HG02588 (cell line): ENCODE measurements around the gene TPK1.

ENCODE experiments used
- ATAC-seq: cut with Tn5 transposase; IDR thresholded peaks from one replicate; pipeline ENCODE4 v1.9.1; 2021; ENCODE audit warnings: mild to moderate bottlenecking, moderate library complexity; ENCODE audit not compliant: unreplicated experiment

TPK1 gene

DNA sequence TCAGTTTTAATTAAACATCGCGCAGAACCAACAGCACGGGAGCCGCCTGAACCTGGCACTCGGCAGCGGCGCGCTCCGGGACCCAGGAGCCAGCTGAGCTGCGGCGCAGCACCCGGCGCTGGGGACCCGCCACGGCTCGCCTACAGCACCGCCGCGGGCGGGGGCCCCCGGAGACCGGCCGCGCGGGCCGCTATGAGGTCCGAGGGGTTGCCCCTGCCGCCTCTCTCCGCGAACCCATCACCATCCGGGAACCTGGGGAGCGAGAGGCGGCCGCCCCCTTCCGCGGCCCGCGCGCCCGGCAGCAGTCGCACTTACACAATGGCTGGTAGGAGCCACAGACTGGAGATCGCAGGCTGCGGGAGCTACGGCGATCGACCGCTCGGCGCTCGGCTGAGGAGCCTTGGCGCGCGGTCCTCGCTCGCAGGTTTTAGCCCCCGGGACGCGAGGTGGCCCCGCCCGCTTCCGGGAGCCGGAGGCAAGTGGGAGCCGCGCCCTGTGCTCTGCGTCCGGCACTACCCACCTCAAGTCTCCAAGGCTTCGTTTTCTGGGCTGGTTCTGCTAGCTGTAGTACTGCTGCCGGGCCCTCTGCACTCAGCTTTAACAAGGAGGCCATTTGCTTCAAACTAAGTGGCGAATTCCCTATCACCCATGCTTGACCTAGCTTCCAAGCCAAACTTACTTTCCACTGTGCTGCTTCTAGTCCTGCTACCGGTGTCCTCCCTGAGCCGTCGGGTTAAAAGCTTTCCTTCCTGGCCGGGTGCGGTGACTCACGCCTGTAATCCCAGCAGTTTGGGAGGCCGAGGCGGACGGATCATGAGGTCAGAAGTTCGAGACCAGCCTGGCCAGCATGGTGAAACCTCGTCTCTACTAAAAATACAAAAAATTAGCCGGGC is at the start of gene TPK1:
TPK1 (minus strand) TSS at position 402 of the 893 bp plus-strand sequence. CDS start 451 bp downstream, outside the sequence.
- ATAC-seq = peak; percentile 81

DNA sequence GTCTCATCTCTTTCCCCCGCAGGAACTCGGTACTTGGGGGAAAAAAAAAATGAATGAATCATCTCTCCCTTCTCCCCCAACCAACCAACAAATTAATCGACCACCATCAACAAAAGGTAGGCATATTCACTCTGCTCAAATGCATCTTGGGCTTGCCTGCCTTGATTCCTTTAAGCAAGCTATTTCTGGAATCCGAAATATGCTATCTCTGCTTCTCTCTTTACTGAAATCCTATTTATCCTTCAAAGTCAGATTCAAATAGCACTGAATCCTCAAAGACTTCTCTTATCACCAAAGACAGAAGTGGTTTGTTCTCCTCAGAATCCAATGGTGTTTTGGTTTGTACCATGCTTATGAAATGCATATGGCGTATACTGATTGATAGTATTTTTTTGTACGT is 49.6 kb upstream of the TPK1 start:
- ATAC-seq = no peak

DNA sequence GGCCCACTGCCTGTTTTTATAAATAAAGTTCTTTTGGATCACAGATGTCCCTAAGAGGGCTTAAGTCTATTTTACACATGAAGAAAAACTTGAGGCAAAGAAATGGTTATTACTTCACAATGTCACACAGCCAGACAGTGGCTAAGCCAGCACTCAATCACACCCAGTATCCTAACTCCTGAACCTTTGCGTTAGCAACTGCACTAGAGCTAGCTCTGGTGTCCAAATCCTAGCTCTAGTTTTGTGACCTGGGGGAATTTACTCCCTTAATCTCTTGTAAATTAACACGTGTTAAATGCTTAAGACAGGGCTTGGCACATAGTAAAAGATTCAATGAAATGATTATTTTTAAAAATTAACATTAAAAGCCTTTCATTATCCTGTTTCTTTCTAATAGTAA is 49.0 kb upstream of the TPK1 start:
- no peak for ATAC-seq

DNA sequence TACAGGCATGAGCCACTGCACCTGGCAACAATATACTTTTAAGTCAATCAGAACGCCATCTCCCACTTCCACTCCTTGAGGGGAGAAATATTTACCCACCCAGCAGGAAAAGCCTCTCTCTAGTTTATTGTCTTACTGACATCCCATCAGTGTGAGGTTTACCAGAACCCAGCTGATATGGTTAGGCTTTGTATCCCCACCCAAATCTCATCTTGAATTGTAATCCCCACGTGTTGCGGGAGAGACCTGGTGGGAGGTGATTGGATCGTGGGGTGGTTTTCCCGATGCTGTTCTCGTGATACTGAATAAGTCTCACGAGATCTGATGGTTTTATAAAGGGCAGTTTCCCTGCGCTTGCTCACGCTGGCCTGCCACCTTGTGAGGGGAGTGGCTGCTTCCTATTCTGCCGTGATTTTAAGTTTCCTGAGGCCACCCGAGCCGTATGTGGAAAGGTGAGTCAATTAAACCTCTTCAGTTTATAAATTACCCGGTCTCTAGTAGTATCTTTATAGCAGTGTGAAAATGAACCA is 37.5 kb upstream of the TPK1 start:
- no peak for ATAC-seq

DNA sequence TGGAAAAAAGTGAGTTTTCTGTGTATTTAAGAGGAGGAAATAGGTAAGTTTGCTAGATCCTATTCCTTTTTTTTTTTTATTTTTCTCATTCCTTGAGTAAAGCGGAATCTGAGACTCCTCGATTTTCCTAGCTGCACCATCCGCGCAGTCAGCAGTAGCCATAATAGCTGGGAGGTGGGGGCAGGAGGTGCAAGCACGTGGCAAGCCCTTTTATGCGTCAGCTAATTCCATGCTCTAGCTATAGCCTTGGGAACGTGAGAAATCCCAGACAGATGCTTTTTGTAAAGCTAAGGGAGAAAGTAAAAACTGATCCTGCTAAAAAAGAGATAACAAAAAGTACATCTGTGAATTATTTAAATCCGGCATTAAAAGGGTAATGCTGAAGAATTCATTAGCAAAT is 33.2 kb upstream of the TPK1 start:
- ATAC-seq = no peak

DNA sequence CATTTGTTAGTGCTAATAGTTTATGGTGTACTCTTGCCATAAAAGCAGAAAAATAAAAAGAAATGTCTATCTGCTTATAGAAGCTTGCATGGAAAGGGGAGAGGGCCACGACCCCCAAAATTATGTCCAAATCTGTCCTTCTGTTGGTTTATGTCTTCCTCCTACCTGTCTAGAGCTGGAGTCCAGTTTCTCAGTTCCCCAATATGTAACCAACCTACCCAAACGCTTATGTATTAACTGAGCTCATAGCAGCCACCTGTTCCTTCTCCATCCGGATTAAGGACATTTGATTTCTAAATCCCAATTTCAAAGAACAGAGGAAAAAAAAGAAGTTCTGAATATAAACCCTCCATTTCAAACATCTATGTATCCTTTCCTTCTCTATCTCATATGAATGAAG is 30.3 kb upstream of the TPK1 start:
- ATAC-seq = no peak

DNA sequence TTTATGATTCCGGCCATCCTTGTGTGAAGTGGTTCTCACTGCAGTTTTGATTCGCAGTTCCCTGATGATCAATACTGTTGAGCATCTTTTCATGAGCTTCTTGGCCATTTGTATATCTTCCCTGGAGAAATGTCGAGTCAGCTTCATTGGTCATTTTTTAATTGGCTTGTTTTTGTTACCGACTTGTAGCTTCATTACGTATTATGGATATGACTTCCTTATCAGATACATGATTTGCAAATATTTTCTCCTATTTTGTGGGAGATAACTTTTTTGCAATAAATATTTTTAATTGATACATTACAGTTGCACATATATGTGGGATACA is 27.4 kb upstream of the TPK1 start:
- no peak for ATAC-seq

DNA sequence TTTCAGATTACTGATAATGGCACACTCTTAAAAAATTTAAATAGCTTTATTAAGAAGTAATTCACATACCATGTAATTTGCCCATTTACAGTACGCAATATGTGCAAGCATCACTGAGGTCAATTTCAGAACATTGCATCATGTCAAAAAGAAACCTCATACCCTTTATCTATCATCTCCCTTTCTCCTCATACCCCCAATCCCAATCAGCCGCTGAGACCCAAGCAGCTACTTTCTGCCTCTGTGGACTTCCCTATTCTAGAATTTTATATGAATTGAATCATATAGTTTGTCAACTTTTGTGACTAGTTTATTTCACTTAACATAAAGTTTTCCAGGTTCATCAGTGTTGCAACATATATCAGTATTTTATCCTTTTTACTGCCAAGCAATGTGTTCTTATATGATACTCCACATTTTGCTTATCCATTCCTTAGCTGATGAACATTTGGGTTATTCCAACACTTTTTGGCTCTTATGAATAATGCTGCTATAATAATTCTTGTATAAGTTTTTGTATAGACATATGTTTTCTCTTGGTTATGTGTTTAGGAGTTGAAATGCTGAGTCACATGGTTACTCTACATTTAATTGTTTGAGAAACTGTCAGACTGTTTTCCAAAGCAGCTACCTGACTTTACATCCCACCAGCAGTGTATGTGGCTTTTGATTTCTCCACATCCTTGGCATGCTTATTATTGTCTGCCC is 26.9 kb upstream of the TPK1 start:
- ATAC-seq = no peak

DNA sequence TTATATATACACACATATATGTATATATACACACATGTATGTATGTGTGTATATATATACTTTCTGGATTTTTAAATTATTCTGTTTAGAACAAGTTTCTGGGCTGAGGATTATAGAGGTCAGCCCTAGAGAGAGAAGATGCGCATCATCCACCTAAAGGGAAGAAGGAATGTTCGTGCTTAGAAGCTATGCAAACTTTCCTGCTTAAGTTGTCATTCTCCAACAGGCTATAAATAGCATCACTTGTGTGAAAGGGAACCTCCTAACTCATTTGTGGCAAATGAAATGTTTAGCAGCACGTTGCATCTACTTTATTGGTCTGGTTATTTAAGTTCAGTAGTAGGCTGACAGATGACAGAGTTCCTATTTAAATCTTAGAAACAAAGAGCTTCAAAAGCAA is 23.9 kb upstream of the TPK1 start:
- no peak for ATAC-seq

DNA sequence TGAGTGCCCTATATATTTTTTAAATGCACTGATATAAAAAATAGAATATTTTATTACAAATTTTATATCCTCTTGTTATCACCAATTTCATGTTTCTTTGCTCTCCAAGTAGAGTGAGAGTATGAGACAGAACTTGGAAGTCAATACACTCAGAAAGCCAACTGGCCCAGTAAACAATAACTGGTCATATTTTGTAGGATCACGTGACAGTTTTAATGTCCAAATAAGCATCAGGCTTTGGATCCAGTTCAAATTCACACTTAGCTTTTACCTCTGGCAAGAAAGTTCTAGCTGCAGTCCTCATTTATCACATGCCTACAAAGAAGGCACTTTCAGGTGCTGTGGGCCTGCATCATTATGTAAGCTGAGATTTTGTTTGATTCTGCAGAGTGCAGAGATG is 21.6 kb upstream of the TPK1 start:
- no peak for ATAC-seq

DNA sequence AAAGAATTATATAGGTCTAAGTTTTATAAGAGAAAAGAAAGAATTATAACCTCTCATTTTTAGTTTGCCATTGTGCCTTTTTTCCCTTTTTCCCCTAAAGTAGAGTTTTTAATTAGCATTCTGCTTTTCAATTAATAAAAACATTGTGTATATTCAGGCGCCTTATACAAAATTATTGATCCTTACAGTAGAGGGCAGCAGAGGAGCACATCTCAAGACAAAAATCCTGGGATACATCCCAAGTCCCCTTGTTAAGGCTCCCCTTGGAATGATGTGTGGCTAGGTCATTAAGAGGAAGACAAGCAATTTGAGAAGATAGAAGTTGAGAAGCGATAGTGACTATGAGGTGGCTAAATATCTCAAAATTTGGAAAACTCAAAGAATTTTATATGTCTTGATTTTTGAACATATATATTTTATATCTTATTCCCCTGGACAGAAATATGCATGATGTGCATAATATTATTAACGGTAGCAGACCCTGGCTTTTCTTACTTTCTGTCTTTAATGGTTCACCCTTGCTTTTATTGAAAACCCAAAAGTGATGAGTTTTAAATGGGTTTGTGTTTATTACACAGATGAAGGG is 19.1 kb upstream of the TPK1 start:
- ATAC-seq = no peak

DNA sequence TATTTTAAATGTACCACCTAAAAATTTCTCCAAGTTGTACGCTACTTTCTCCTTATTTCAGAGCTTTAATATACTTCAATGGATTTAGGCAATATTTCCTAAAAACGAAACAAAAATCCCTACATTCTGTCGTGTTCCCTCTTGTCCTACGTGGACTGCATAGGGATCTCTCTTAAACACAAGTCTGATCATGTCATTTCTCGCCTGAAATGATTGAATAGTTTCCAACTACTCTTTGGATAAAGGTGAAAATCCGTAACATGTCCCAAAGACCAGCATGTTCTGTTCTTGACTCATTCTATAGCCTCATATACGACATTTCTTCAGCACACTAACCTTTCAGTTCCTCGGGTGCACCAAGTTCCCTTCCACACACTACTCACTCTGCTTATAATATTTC is 17.7 kb upstream of the TPK1 start:
- ATAC-seq = no peak

DNA sequence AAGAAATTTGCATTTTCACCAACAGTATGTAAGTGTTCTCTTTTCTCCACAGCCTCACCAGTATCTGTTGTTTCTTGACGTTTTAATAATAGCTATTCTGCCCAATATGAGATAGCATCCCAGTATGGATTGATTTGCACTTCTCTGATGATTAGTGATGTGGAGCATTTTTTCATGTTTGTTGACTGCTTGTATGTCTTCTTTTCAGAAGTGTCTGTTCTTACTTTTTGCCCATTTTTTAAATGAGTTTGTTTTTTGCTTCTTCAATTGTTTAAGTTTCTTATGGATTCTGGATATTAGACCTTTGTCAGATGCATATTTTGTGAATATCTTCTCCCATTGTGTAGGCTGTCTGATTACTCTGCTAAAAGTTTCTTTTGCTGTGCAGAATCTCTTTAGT is 12.2 kb upstream of the TPK1 start:
- ATAC-seq = no peak

DNA sequence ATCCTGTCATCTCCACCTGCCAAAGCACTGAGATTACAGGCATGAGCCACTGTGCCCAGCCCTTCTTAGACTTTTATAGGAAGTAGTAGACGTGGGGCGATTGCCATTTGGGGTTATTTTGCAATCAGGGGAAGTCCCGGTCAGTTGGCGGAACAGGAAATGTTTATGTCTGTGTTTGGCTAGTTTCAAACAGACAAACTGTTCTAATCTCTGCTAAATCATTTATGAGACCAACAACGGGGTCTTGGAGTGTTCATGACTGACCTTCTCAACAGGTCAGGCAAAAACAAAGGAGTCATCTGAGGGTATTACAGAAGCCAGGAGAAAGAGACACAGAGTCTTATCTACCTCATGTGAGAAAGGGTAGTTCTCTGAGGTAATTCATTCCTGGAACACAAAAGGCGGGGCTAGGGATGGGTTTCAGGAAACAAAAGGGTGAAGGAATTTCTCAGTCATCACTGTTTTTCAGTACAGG is 6.6 kb upstream of the TPK1 start:
- peak; percentile 94 for ATAC-seq

DNA sequence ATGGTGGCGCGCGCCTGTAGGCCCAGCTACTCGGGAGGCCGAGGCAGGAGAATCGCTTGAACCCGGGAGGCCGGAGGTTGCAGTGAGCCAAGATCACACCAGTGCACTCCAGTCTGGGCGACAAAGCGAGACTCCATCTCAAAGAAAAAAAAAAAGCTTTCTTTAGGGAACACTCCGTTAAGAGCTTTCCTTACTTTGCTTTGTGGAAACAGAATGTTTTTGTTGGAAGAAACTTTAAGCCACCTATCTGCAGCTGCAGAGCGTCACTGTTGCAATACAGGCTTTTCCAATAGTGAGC is 641 bp upstream of the TPK1 start:
- ATAC-seq = no peak

DNA sequence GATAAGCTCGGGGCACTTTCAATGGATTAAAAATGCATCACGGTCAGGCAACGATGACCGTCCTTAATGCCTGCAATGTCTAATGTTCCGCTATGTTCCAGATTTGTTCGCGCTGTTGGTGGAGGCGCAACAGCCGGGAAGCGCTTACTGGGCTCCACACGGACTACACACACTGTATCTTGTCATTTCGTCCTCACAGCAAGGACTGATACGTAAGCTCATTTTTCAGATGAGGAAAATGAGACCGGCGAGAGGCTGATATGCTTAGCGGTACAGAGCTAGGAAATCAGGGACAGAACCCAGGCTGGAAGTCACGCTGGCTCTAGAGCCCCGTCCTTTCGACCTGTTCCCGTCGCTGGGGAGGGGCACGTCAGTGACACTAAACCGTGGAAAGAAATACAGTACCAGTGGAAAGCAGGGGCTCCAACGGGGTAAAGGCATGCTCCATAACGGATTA is 670 bp downstream of the TPK1 start:
- ATAC-seq = peak; percentile 34

DNA sequence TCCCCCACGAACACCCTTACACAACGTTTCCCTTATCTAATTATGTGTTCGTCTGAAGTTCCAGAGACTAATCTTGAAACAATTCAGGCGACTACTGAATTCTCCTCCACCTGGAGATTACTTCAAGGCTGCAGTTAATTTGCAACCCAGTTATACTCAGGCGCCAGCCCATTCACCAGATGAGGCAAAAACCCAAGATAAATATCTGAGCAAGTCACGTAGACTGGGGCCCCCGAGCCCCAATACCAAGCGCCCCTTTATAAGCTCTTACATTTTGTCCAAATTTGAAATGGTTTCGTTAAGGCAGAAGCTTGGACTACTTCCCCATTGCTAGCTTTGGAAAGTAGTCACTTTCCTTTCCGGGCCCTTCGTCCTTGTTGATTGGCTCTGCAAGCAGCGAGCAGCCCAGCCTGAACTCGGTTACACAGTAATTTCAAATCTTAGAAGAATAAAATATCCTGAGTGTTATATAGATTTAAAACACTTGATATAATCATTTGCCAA is 1.2 kb downstream of the TPK1 start:
- peak; percentile 27 for ATAC-seq

DNA sequence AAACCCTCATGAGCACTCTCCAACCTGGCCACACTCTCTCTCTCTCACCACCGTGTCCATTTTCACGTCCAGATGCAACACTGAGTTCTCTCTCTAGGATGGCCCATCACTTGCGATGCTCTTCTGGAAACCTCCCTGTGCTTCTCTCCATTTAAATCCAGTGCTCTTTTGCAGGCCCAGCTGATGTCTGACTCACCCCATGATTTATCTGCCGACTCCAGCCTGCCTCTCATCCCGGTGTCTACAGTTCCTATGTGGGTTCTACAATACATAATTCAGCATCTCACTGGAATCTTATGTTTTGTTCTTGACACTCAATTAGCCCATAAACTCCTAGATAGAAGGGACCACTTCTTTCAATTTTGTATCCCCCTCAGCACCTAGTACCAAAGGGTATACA is 5.0 kb downstream of the TPK1 start:
- no peak for ATAC-seq

DNA sequence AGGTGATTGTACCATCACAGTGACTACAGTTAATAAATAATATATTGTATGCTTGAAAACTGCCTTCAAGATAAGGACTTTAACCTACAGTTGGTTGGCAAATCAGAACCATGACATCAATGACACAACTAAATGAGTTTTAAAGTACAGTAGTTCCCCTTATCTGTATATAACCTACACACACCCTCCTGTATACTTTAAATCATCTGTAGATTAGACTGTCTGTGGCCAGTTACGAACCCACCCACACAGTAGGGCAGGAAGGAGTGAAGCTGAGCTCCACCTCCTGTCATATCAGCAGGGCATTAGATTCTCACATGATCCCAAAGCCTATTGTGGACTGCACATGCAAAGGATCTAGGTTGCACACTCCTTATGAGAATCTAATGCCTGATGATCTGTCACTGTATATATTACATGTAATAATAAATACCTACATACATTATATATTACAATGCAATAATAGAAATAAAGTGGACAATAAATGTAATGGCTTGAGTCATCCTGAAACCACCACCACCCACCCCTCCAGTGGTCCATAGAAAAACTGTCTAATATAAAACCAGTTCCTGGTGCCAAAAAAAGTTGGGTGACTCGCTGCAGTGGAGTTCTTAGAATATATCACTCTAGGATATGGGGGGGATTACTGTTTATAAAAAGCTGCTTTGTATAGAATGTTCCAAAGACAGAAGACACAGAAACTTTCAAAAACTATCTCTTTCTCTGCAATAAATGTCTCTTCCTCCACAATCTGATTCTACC is 5.6 kb downstream of the TPK1 start:
- no peak for ATAC-seq

DNA sequence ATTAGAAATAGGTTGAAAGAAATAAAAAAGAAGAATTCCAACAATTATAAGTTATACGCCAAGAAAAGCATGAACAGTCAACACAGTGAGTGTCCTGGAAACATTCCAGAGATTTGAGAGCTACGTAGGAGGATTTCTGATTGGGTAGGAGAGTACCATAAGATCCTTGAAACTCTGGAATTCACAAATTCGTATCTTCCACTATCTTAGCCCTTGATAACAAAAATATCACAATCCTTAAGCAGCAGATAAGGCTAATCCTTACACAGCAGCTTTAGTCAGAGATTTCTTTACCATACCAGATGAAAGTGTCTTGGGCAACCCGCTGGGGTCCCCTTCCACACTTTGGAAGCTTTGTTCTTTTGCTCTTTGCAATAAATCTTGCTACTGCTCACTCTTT is 8.2 kb downstream of the TPK1 start:
- no peak for ATAC-seq

DNA sequence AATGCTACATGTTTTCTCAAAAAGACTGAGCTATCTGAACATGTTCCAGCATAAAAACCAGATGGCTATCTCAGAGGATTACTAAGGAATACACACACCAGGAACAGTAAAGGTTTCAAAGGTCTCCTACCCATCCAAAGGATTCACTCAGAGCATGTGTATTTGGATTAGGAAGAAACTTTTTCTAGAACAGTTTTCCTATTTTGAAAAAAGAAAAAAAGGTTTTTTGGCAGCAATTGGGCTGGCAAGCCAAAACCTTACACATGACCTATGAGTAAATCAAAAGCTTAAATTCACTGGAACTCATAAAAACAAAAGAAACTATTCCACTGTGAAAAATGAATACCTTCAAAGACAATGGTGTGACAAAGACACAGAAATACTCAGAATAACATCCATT is 9.6 kb downstream of the TPK1 start:
- ATAC-seq = no peak
